HEK293 (cell line): Measurements from ENCODE around the gene RTCA.

Experiments used
- CTCF ChIA-PET: fragments of 350-600 bp; formaldehyde crosslinking; extraction: SDS; loops from one replicate; lab custom pipeline; 2021; ENCODE audit warnings: antibody characterized with exemption; lab: Yijun Ruan, JAX
- POLR2A ChIA-PET: fragments of 300-600 bp; formaldehyde crosslinking; extraction: SDS; loops from one replicate; lab custom pipeline; 2020; ENCODE audit warnings: antibody characterized with exemption, inconsistent platforms; lab: Yijun Ruan, JAX
- H3K27ac ChIP-seq: fragments of 200-500 bp; sonication (Bioruptor generic); 2 replicates; pipeline ENCODE4 v1.5.1; 2014; ENCODE audit warnings: low read depth, low read length, control low read depth, inconsistent platforms; ENCODE audit errors: extremely low read depth
- H3K36me3 ChIP-seq, 2 experiments: fragments of 200-500 bp in 1 of 2; sonication (Bioruptor generic) in 1 of 2; 1 replicate in 1 of 2; 2 replicates in 1 of 2; pipeline ENCODE4 v1.5.1; 2014 to 2017; ENCODE audit warnings: inconsistent platforms in 2 of 2, low read length in 2 of 2; ENCODE audit not compliant: control insufficient read depth in 2 of 2, insufficient read depth in 1 of 2
- H3K4me1 ChIP-seq: fragments of 200-500 bp; sonication (Bioruptor generic); 2 replicates; pipeline ENCODE4 v1.5.1; 2014; ENCODE audit warnings: mild to moderate bottlenecking, low read length, inconsistent platforms; ENCODE audit not compliant: control insufficient read depth, insufficient read depth
- H3K4me3 ChIP-seq: 2 replicates; pipeline ENCODE4 v1.5.1; 2011; ENCODE audit warnings: low read depth, mild to moderate bottlenecking, control low read depth, low read length, moderate library complexity
- H3K9me3 ChIP-seq: fragments of 200-500 bp; sonication (Bioruptor generic); 2 replicates; pipeline ENCODE4 v1.5.1; 2014; ENCODE audit warnings: low read depth, low read length, inconsistent platforms; ENCODE audit not compliant: control insufficient read depth, insufficient read depth
- ATF2 ChIP-seq: fragments of 450-650 bp; formaldehyde crosslinking; IDR thresholded peaks from 2 replicates; pipeline ENCODE4 v1.5.1; 2016; ENCODE audit warnings: missing biosample characterization, missing genetic modification characterization, low read depth
- EGR2 ChIP-seq: fragments of 450-650 bp; formaldehyde crosslinking; IDR thresholded peaks from 2 replicates; pipeline ENCODE4 v1.5.1; 2016; ENCODE audit warnings: low read depth, missing biosample characterization, missing genetic modification characterization
- ELK4 ChIP-seq: IDR thresholded peaks from 2 replicates; pipeline ENCODE4 v1.6.1; 2011; ENCODE audit warnings: mild to moderate bottlenecking, low read depth, low read length, borderline replicate concordance
- GLIS1 ChIP-seq: fragments of 450-650 bp; formaldehyde crosslinking; IDR thresholded peaks from 2 replicates; pipeline ENCODE4 v1.5.1; 2016; ENCODE audit warnings: missing biosample characterization, missing genetic modification characterization
- KLF16 ChIP-seq: fragments of 450-650 bp; formaldehyde crosslinking; IDR thresholded peaks from 2 replicates; pipeline ENCODE4 v1.5.1; 2017; ENCODE audit warnings: missing biosample characterization, missing genetic modification characterization
- MZF1 ChIP-seq: fragments of 450-650 bp; formaldehyde crosslinking; IDR thresholded peaks from 2 replicates; pipeline ENCODE4 v1.5.1; 2017; ENCODE audit warnings: missing biosample characterization, missing genetic modification characterization, borderline replicate concordance
- PRDM1 ChIP-seq: fragments of 450-650 bp; formaldehyde crosslinking; IDR thresholded peaks from 2 replicates; pipeline ENCODE4; 2016; ENCODE audit warnings: missing biosample characterization, missing genetic modification characterization
- SALL2 ChIP-seq: fragments of 450-650 bp; formaldehyde crosslinking; IDR thresholded peaks from 2 replicates; pipeline ENCODE4 v1.5.0; 2017; ENCODE audit warnings: missing biosample characterization, mild to moderate bottlenecking, missing genetic modification characterization, borderline replicate concordance
- TCF7L2 ChIP-seq: IDR thresholded peaks from 2 replicates; pipeline ENCODE4 v1.6.1; 2011; ENCODE audit warnings: low read depth, mild to moderate bottlenecking, inconsistent platforms, low read length, moderate library complexity, borderline replicate concordance
- TRIM28 ChIP-seq: IDR thresholded peaks from 2 replicates; pipeline ENCODE4 v1.6.1; 2011; ENCODE audit warnings: low read length, control low read depth, borderline replicate concordance
- ZBTB20 ChIP-seq: fragments of 450-650 bp; formaldehyde crosslinking; IDR thresholded peaks from 2 replicates; pipeline ENCODE4 v1.5.1; 2016; ENCODE audit warnings: missing biosample characterization, missing genetic modification characterization
- ZBTB26 ChIP-seq: fragments of 450-650 bp; formaldehyde crosslinking; optimal IDR thresholded peaks from 2 replicates; pipeline ENCODE3; 2016; ENCODE audit warnings: missing biosample characterization, mild to moderate bottlenecking, missing genetic modification characterization
- ZFP69B ChIP-seq: fragments of 450-650 bp; formaldehyde crosslinking; IDR thresholded peaks from 2 replicates; pipeline ENCODE4 v1.5.1; 2016; ENCODE audit warnings: missing biosample characterization, missing genetic modification characterization
- ZNF121 ChIP-seq: fragments of 450-650 bp; formaldehyde crosslinking; IDR thresholded peaks from 2 replicates; pipeline ENCODE4 v1.5.1; 2016; ENCODE audit warnings: missing biosample characterization, missing genetic modification characterization
- ZNF132 ChIP-seq: fragments of 450-650 bp; formaldehyde crosslinking; IDR thresholded peaks from 2 replicates; pipeline ENCODE4 v1.5.1; 2017; ENCODE audit warnings: missing biosample characterization, missing genetic modification characterization, borderline replicate concordance
- ZNF148 ChIP-seq: fragments of 450-650 bp; formaldehyde crosslinking; IDR thresholded peaks from 2 replicates; pipeline ENCODE4 v1.5.0; 2017; ENCODE audit warnings: missing biosample characterization, missing genetic modification characterization, borderline replicate concordance
- ZNF239 ChIP-seq: fragments of 450-650 bp; formaldehyde crosslinking; IDR thresholded peaks from 2 replicates; pipeline ENCODE4 v1.5.1; 2016; ENCODE audit warnings: missing biosample characterization, missing genetic modification characterization
- ZNF354C ChIP-seq: fragments of 450-650 bp; formaldehyde crosslinking; IDR thresholded peaks from 2 replicates; pipeline ENCODE4 v1.5.1; 2016; ENCODE audit warnings: missing biosample characterization, missing genetic modification characterization, low read depth, borderline replicate concordance
- ZNF48 ChIP-seq: fragments of 450-650 bp; formaldehyde crosslinking; IDR thresholded peaks from 2 replicates; pipeline ENCODE4 v1.5.1; 2016; ENCODE audit warnings: missing biosample characterization, missing genetic modification characterization
- ZNF518A ChIP-seq: fragments of 450-650 bp; formaldehyde crosslinking; conservative IDR thresholded peaks from 2 replicates; pipeline ENCODE4 v1.5.1; 2016; ENCODE audit warnings: low read depth, missing biosample characterization, missing genetic modification characterization
- ZNF585B ChIP-seq: fragments of 450-650 bp; formaldehyde crosslinking; IDR thresholded peaks from 2 replicates; pipeline ENCODE4 v1.5.1; 2016; ENCODE audit warnings: missing biosample characterization, missing genetic modification characterization
- ZSCAN23 ChIP-seq: fragments of 450-650 bp; formaldehyde crosslinking; IDR thresholded peaks from 2 replicates; pipeline ENCODE4 v1.5.1; 2016; ENCODE audit warnings: missing biosample characterization, missing genetic modification characterization

The RTCA gene

GRCh38 chr1:100250264-100250663, 15.8 kb upstream of the RTCA start (continued):
- TF ChIP-seq ZNF518A (tag by site-specific recombination) = no peak
- 0 out of 2 replicates have a peak, but pooled peaks have one; percentile 2 for TF ChIP-seq ZBTB20 (tag by site-specific recombination)
- TF ChIP-seq ATF2 (tag by site-specific recombination) = peak; percentile 57; the same call in 1 of the 2 replicates
- TF ChIP-seq ZFP69B (tag by site-specific recombination) = no peak
- TF ChIP-seq PRDM1 (tag by site-specific recombination) = no peak
- TF ChIP-seq TRIM28 = no peak
- no peak for TF ChIP-seq ZNF148 (tag by site-specific recombination)
- TF ChIP-seq ZSCAN23 (tag by site-specific recombination) = no peak
- TF ChIP-seq ZNF585B (tag by site-specific recombination) = no peak
- TF ChIP-seq ZNF354C = no peak
- TF ChIP-seq GLIS1 (tag by site-specific recombination) = no peak

GRCh38 chr1:100250807-100251206, 15.2 kb upstream of the RTCA start:
- POLR2A ChIA-PET = interaction anchor here (0.7 to 2.5 kb wide), 3 partner anchors 16 to 281 kb away, joined by 3 to 28 read pairs (median 4); partner anchors contain the start of genes RTCA and SLC35A3
- H3K4me1 ChIP-seq = no peaks in the 10 kb centered on the region
- TF ChIP-seq ZNF121 (peak; percentile 63; the same call in 1 of the 2 replicates), TCF7L2 (no peak)
- TF ChIP-seq, all 188 proteins: peak for 1
- no peaks in the 10 kb centered on the region for H3K9me3 ChIP-seq
- no peak overlapping the region for H3K4me3 ChIP-seq
- H3K36me3 ChIP-seq = peaks cover 0 to 3% of the 10 kb centered on the region in 2 experiments; a peak in 1 of 3 replicates
- H3K27ac ChIP-seq = no peak overlapping the region
- CTCF ChIA-PET = interaction anchor here (0.6 kb wide), 1 partner anchor 275 kb away, joined by 3 read pairs; no protein-coding TSS in a partner anchor

- no peak overlapping the region for H3K27ac ChIP-seq
- H3K4me3 ChIP-seq = no peak overlapping the region
- H3K9me3 ChIP-seq = no peaks in the 10 kb centered on the region
- CTCF ChIA-PET = interaction anchor here (0.6 kb wide), 2 partner anchors 15 to 511 kb away, joined by 3 to 4 read pairs; no protein-coding TSS in a partner anchor
- no peaks in the 10 kb centered on the region for H3K4me1 ChIP-seq
- no peaks in the 10 kb centered on the region for H3K36me3 ChIP-seq
- POLR2A ChIA-PET = interaction anchor here (1.0 kb wide), 1 partner anchor 13 kb away, joined by 5 read pairs; the partner anchor contains the start of gene RTCA
- TF ChIP-seq ZNF132 = no peak
- TF ChIP-seq ZNF239 = no peak
- TF ChIP-seq ELK4 = no peak
- no peak for TF ChIP-seq PRDM1 (tag by site-specific recombination)
- no peak for TF ChIP-seq SALL2 (tag by site-specific recombination)
- TF ChIP-seq ZBTB26 = no peak
- TF ChIP-seq ZNF48 (tag by site-specific recombination) = no peak
- TF ChIP-seq ZNF121 = no peak
- no peak for TF ChIP-seq KLF16 (tag by site-specific recombination)
- no peak for TF ChIP-seq EGR2 (tag by site-specific recombination)
- TF ChIP-seq MZF1 (tag by site-specific recombination) = no peak
Measured at GRCh38 chr1:100252901-100253300, 13.1 kb upstream of the RTCA start.
